K562 (cell line): ENCODE data around the gene AMOTL1. TPM values are rescaled to one million over a fixed set of nuclear protein-coding genes. Genes with fewer than 3 reads are reported as not detected.

Experiments used
- ARID3B ChIP-seq: fragments of 250-450 bp; sonication (Bioruptor Pico); IDR thresholded peaks from 2 replicates; pipeline ENCODE4 v1.4.0; 2020; ENCODE audit warnings: borderline replicate concordance
- CREM ChIP-seq: IDR thresholded peaks from 2 replicates; pipeline ENCODE4 v1.6.1; 2014; ENCODE audit warnings: antibody characterized with exemption, low read depth
- HOXB6 ChIP-seq: fragments of 250-450 bp; sonication (Bioruptor Pico); IDR thresholded peaks from 2 replicates; pipeline ENCODE4 v1.5.1; 2022; ENCODE audit warnings: mild to moderate bottlenecking, borderline replicate concordance
- ILF3 ChIP-seq: fragments of 450-650 bp; IDR thresholded peaks from 2 replicates; pipeline ENCODE4 v1.6.1; 2018; ENCODE audit warnings: antibody characterized with exemption, mild to moderate bottlenecking, moderate library complexity, borderline replicate concordance
- KAT2B ChIP-seq: IDR thresholded peaks from one replicate; pipeline ENCODE4 v1.6.1; 2012; ENCODE audit warnings: low read depth, mild to moderate bottlenecking, control low read depth, inconsistent platforms, low read length, moderate library complexity
- MYC ChIP-seq, 2 experiments: fragments of 250-450 bp in 1 of 2; sonication (Bioruptor Pico) in 1 of 2; IDR thresholded peaks; 2 replicates each; pipeline versions ENCODE4 v1.5.1 to v1.6.1; 2012 to 2021; ENCODE audit warnings: low read depth in 2 of 2, borderline replicate concordance in 1 of 2, improper control_type of control experiment in 1 of 2, low read length in 1 of 2, mild to moderate bottlenecking in 1 of 2, moderate library complexity in 1 of 2
- TBL1XR1 ChIP-seq, 2 experiments: IDR thresholded peaks; 2 replicates each; pipeline ENCODE4 v1.6.1; 2012; ENCODE audit warnings: improper control_type of control experiment in 2 of 2, low read length in 2 of 2, mild to moderate bottlenecking in 1 of 2
- ZKSCAN8 ChIP-seq: fragments of 200-800 bp; sonication (Bioruptor generic); IDR thresholded peaks from 2 replicates; pipeline ENCODE4 v1.6.1; 2016; ENCODE audit warnings: missing genetic modification characterization, missing compliant biosample characterization
- ZNF24 ChIP-seq: fragments of 450-650 bp; IDR thresholded peaks from 2 replicates; pipeline ENCODE4 v1.6.1; 2016
- polyA plus RNA-seq, 8 experiments: library from polyadenylated mRNA; depleted of rRNA in 4 of 8; stranded (reverse) in 5 of 8; unstranded in 3 of 8; fragments of >200 nt; fragmentation: Nextera tagmentation in 2 of 8; fragmentation: Illumina TruSeq in 1 of 8; extraction: Ambion mirVana in 2 of 8; extraction: Trizol in 1 of 8; gene quantifications; 2 replicates each; pipeline versions ENCODE4 v1.2.1 to v1.2.3, GENCODE V29; 2011 to 2014; ENCODE audit warnings: inconsistent platforms in 1 of 8, missing spikeins in 1 of 8
- total RNA-seq, 7 experiments: library from RNA; depleted of rRNA in 6 of 7; stranded (reverse); fragments of >200 nt in 6 of 7; fragmentation: Illumina TruSeq in 2 of 7; extraction: Trizol in 2 of 7; gene quantifications; 2 replicates each; pipeline versions ENCODE4 v1.2.1 to v1.2.3, GENCODE V29; 2011 to 2021; ENCODE audit warnings: low replicate concordance in 1 of 7
- TF ChIP-seq, protein P1 (sequence below): fragments of 450-650 bp; IDR thresholded peaks from one replicate; pipeline ENCODE4 v1.6.1; 2018; ENCODE audit warnings: mild to moderate bottlenecking, moderate library complexity; ENCODE audit not compliant: partially characterized antibody

AMOTL1 gene
- total and polyA plus RNA-seq, 9 of the 15 experiments (the other 6 are each of a cell fraction or from before 2014, with no cell fraction given): 4.0 to 35.4 (median 14.0) TPM

DNA sequence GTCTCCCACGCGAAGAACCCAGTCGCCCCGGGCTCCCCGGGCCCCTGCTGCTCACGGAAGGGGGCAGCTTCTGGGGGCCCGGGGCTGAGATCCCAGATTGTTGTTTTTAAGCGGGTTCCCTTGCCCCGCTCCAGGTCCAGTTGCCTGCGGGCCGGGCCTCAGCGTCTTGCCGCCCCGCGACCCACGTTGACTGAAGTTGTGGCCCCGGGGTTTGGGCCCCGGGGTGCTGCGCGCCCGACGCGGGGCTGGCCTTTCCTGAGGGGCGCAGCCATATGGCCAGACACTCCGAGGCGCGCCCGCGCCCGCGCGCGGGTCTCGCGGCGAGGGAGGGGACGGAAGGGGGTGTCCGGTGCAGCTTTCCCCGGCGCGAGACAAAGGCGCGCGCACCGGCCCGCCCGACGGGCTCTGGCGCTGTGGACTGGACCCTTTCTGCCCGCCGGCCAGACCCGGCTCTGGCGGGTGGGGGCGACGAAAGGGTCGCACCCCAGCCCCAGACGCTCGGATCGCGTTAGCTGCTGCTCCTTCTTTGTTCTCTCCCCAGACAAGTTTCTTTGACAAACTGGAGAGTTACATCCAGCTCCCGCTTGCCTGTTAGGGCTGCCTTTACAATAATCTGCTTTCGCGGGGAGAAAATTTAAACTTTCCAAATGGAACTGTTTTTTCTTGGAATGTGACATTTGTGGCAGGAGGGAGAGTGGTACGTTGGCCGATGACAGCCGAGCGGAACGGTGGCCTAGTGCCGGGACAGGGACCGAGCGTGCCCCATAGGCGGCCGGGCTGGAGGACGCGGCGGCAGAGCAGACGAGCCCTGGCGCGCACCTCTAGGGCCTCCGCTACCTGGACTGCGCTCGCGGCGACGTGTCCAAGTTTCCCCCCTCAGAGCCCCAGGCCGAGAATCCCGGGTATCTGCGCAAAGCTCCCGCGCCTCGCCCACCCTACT, 716 bp downstream of the AMOTL1 start (continued):
- TF ChIP-seq TBL1XR1 (IDR thresholded peaks at IDR 0.05; ENCODE audit: low read length in 2 of 2) (no peak), HOXB6 (CRISPR knock-in tag) (no peak), CREM (no peak), KAT2B (no peak), ZKSCAN8 (CRISPR knock-in tag) (no peak; the same call in 1 of the 2 replicates), ZNF24 (no peak), ILF3 (no peak), MYC (IDR thresholded peaks at IDR 0.05; ENCODE audit: low read depth, low read length) (no peak), MYC (CRISPR knock-in tag; IDR thresholded peaks at IDR 0.05; ENCODE audit: borderline replicate concordance, low read depth) (no peak), ARID3B (CRISPR knock-in tag) (no peak)
- TF ChIP-seq, protein P1, sequence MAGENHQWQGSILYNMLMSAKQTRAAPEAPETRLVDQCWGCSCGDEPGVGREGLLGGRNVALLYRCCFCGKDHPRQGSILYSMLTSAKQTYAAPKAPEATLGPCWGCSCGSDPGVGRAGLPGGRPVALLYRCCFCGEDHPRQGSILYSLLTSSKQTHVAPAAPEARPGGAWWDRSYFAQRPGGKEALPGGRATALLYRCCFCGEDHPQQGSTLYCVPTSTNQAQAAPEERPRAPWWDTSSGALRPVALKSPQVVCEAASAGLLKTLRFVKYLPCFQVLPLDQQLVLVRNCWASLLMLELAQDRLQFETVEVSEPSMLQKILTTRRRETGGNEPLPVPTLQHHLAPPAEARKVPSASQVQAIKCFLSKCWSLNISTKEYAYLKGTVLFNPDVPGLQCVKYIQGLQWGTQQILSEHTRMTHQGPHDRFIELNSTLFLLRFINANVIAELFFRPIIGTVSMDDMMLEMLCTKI: no peak
